HepG2 (cell line): ENCODE measurements around the gene CLDN22. TPM values are rescaled to one million over a fixed set of nuclear protein-coding genes. Genes with fewer than 3 reads are reported as not detected.

Experiments used
- ATAC-seq: fragments of 200-7000 bp; cut with Tn5 transposase; 3 replicates; pipeline ENCODE4 v1.9.1; 2020; ENCODE audit warnings: mild to moderate bottlenecking, moderate library complexity
- BruUV-seq: library from RNA; stranded (reverse); fragments of 400-500 nt; replicated peaks from 2 replicates; lab custom pipeline; 2021; lab: Mats Ljungman, UMichigan
- CTCF ChIA-PET: fragments of 300-600 bp; formaldehyde crosslinking; extraction: SDS; loops from one replicate; lab custom pipeline; 2021; ENCODE audit warnings: low total read pairs, inconsistent platforms, low intra/inter-chr PET ratio; lab: Yijun Ruan, JAX
- POLR2A ChIA-PET: fragments of 350-600 bp; sonication (Branson Sonifier 250); formaldehyde crosslinking; loops from one replicate; lab custom pipeline; 2020; ENCODE audit warnings: antibody characterized with exemption, inconsistent platforms; lab: Yijun Ruan, JAX
- DNase-seq: peaks from one replicate; pipeline ENCODE4 v3.0.0-alpha.2; 2015; ENCODE audit warnings: low spot score
- FAIRE-seq: peaks from 3 replicates; lab custom pipeline; 2011; peaks lifted over from hg19 to GRCh38; lab: Jason Lieb, UNC
- H2AFZ ChIP-seq: one replicate; pipeline ENCODE4 v1.6.1; 2011; ENCODE audit warnings: low read length, inconsistent platforms
- H3K27ac ChIP-seq: fragments of 300-600 bp; 3 replicates; pipeline ENCODE4 v1.8.0; 2011; ENCODE audit warnings: mixed run types, mild to moderate bottlenecking, mixed read lengths, low read length, inconsistent platforms; ENCODE audit not compliant: insufficient read depth; ENCODE audit errors: extremely low read length
- H3K27me3 ChIP-seq, 2 experiments: fragments of 200-600 bp in 1 of 2; 2 replicates in 1 of 2; 3 replicates in 1 of 2; pipeline versions ENCODE4 v1.6.0 to v1.8.0; 2011; ENCODE audit warnings: low read length in 2 of 2, mild to moderate bottlenecking in 2 of 2, moderate library complexity in 2 of 2, inconsistent platforms in 1 of 2; ENCODE audit not compliant: insufficient read depth in 2 of 2, control insufficient read depth in 1 of 2
- H3K36me3 ChIP-seq, 2 experiments: fragments of 200-600 bp in 1 of 2; replicated peaks in 1 of 2; 2 replicates in 1 of 2; 3 replicates in 1 of 2; pipeline versions ENCODE4 v1.5.1 to v1.8.0; 2011; ENCODE audit warnings: low read length in 2 of 2, inconsistent platforms in 1 of 2; ENCODE audit not compliant: insufficient read depth in 2 of 2, control insufficient read depth in 1 of 2
- H3K4me1 ChIP-seq: 2 replicates; pipeline ENCODE4 v1.5.1; 2012; ENCODE audit warnings: low read length, inconsistent platforms; ENCODE audit not compliant: insufficient read depth
- H3K4me2 ChIP-seq: 2 replicates; pipeline ENCODE4 v1.6.0; 2011; ENCODE audit warnings: low read depth, low read length, inconsistent platforms
- H3K4me3 ChIP-seq, 3 experiments: fragments of 200-600 bp in 1 of 3; sonication (generic), shearing (Covaris generic) in 1 of 3; replicated peaks in 1 of 3; 2 replicates each; pipeline ENCODE4 v1.5.1; 2011 to 2016; ENCODE audit warnings: low read length in 3 of 3, inconsistent platforms in 2 of 3, low read depth in 2 of 3, mild to moderate bottlenecking in 2 of 3, control low read depth in 1 of 3, mixed read lengths in 1 of 3; ENCODE audit not compliant: insufficient read depth in 1 of 3
- H3K79me2 ChIP-seq: one replicate; pipeline ENCODE4 v1.6.1; 2011; ENCODE audit warnings: low read length, inconsistent platforms; ENCODE audit not compliant: insufficient read depth
- H3K9ac ChIP-seq: 2 replicates; pipeline ENCODE4 v1.6.0; 2011; ENCODE audit warnings: mild to moderate bottlenecking, low read depth, low read length, inconsistent platforms; ENCODE audit not compliant: insufficient read depth
- H3K9me3 ChIP-seq: 2 replicates; pipeline ENCODE4 v1.5.1; 2012; ENCODE audit warnings: mild to moderate bottlenecking, low read length
- H4K20me1 ChIP-seq: 2 replicates; pipeline ENCODE4 v1.6.0; 2011; ENCODE audit warnings: inconsistent platforms, mild to moderate bottlenecking, low read length, moderate library complexity; ENCODE audit not compliant: insufficient read depth
- FOXA1 ChIP-seq, 2 experiments: fragments of 450-650 bp in 1 of 2; sonication (generic) in 1 of 2; formaldehyde crosslinking in 1 of 2; IDR thresholded peaks; 2 replicates each; pipeline versions ENCODE4 v1.4.0 to v1.6.1; 2016 to 2020; ENCODE audit warnings: missing genetic modification reagents in 1 of 2
- HMGA1 ChIP-seq: sonication (generic); formaldehyde crosslinking; conservative IDR thresholded peaks from 2 replicates; pipeline ENCODE4 v1.4.0; 2020; ENCODE audit warnings: missing genetic modification reagents
- NCOA5 ChIP-seq: sonication (generic); formaldehyde crosslinking; IDR thresholded peaks from 2 replicates; pipeline ENCODE4 v1.4.0; 2020; ENCODE audit warnings: missing genetic modification reagents
- PCBP2 ChIP-seq: fragments of 200-400 bp; formaldehyde crosslinking; optimal IDR thresholded peaks from 2 replicates; pipeline ENCODE3; 2018; ENCODE audit warnings: low read length, low read depth; ENCODE audit not compliant: poor library complexity, severe bottlenecking
- RBM22 ChIP-seq: fragments of 200-400 bp; formaldehyde crosslinking; optimal IDR thresholded peaks from 2 replicates; pipeline ENCODE3; 2017; ENCODE audit warnings: mild to moderate bottlenecking, low read length, moderate library complexity
- YEATS4 ChIP-seq: sonication (generic); formaldehyde crosslinking; IDR thresholded peaks from 2 replicates; pipeline ENCODE4 v1.4.0; 2020; ENCODE audit warnings: missing genetic modification reagents, borderline replicate concordance
- ZBTB8A ChIP-seq: sonication (generic); formaldehyde crosslinking; IDR thresholded peaks from 2 replicates; pipeline ENCODE4 v1.4.0; 2020; ENCODE audit warnings: mild to moderate bottlenecking, low read depth, missing genetic modification reagents, borderline replicate concordance
- ZNF292 ChIP-seq: sonication (generic); formaldehyde crosslinking; IDR thresholded peaks from 2 replicates; pipeline ENCODE4 v1.8.1; 2022; ENCODE audit warnings: mild to moderate bottlenecking, low read depth, missing genetic modification reagents, borderline replicate concordance
- ZNF556 ChIP-seq: sonication (generic); formaldehyde crosslinking; IDR thresholded peaks from 2 replicates; pipeline ENCODE4 v1.4.0; 2020; ENCODE audit warnings: mild to moderate bottlenecking, missing genetic modification reagents, borderline replicate concordance
- ZNF670 ChIP-seq: sonication (generic); formaldehyde crosslinking; IDR thresholded peaks from 2 replicates; pipeline ENCODE4 v1.8.0; 2022; ENCODE audit warnings: mild to moderate bottlenecking, missing genetic modification reagents, borderline replicate concordance
- WGBS: methylation state at CpG from one replicate; pipeline ENCODE4 v1.1.6; 2017; ENCODE audit warnings: low lambda C conversion rate; 5-methylcytosine and 5-hydroxymethylcytosine counted together
- in situ Hi-C: cut with HindIII; loops from 2 replicates; pipeline ENCODE4 v1.10.0; 2017; ENCODE audit warnings: low pct_unique_long_range_greater_than_20kb; ENCODE audit not compliant: extremely low pct_ligation_motif_present
- intact Hi-C: fragments of 100-400 bp; cut with micrococcal nuclease; formaldehyde crosslinking; loops from one replicate; pipeline ENCODE4 v1.10.0; 2022; ENCODE audit not compliant: unreplicated experiment
- polyA plus RNA-seq, 8 experiments: library from polyadenylated mRNA; depleted of rRNA in 3 of 8; stranded (reverse) in 7 of 8; unstranded in 1 of 8; fragments of >200 nt; fragmentation: Illumina TruSeq in 4 of 8; extraction: Trizol in 4 of 8; gene quantifications; 2 replicates each; pipeline versions ENCODE4 v1.2.1 to v1.2.3, GENCODE V29; 2011 to 2016; ENCODE audit warnings: low read depth in 4 of 8, missing spikeins in 1 of 8, mixed read lengths in 1 of 8; ENCODE audit not compliant: insufficient read depth in 1 of 8
- total RNA-seq, 5 experiments: library from RNA; depleted of rRNA; stranded (reverse); fragments of >200 nt; fragmentation: Illumina TruSeq; extraction: Trizol; gene quantifications; 2 replicates each; pipeline ENCODE4 v1.2.3, GENCODE V29; 2016; ENCODE audit warnings: low read depth in 1 of 5

Gene CLDN22
- total and polyA plus RNA-seq, 2 of the 13 experiments (the other 11 are each of a cell fraction or from before 2014, with no cell fraction given): 0.07 TPM; not detected in 1

DNA sequence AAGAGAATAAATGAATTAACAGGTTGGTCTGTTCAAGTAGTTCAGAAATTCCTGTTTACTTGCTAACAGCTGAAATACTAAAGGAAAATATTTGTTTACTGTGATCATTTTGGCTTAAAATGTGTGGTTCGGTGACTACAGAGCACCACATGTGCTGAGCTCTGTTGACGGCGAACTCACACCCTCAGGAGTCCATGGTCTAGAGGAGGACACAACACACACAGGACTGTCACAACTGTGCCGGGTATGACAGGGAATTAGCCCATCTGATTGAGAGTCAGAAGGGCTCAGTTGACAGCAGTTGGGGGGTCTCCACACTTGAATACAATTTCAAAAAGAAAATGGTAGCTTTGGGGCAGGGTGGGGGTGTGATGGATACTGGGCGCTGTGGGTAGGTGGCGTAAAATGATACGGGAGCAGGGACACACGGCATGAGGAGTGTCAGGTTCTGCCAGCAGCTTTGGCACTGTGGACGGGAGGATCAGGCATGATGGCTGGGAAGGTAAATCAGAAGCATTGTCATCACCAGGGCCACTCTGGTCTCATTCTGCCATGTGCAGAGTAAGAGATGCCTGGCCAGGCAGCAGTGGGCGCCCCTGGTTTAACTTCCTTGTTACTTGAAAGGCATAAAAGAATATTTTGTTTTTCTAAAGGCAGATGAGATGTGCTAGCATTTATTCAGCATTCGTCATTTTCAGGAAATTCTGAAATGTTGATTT lies 33.3 kb downstream of the CLDN22 start:
- Histone ChIP-seq H3K27me3 (no peaks in the 10 kb centered on the region), H3K9ac (no peak overlapping the region), H3K79me2 (no peaks in the 10 kb centered on the region), H2AFZ (no peak overlapping the region), H3K36me3 (peaks cover 18 to 88% of the 10 kb centered on the region in 2 experiments), H3K27ac (no peak overlapping the region), H3K4me1 (no peaks in the 10 kb centered on the region), H3K9me3 (no peaks in the 10 kb centered on the region), H4K20me1 (no peaks in the 10 kb centered on the region), H3K4me3 (no peak overlapping the region), H3K4me2 (no peak overlapping the region)
- POLR2A ChIA-PET: no interaction called here
- WGBS: 97% methylated on average over 11 of the region's 11 CpGs
- FAIRE-seq (no peak), ATAC-seq (no peak), DNase-seq (no peak)
- no TSS peak for BruUV-seq
- in situ Hi-C loops: no loop called here
- intact Hi-C loops: loop anchor here (5.0 kb wide), 1 partner anchor 121 kb away; no protein-coding TSS in a partner anchor
- CTCF ChIA-PET: no interaction called here
- TF ChIP-seq RBM22: no peak
- TF ChIP-seq PCBP2: no peak
- TF ChIP-seq FOXA1 (IDR thresholded peaks at IDR 0.05): no peak
- TF ChIP-seq FOXA1 (CRISPR knock-in tag; IDR thresholded peaks at IDR 0.05): no peak
- no peak for TF ChIP-seq ZNF556
- no peak for TF ChIP-seq ZBTB8A
- TF ChIP-seq HMGA1: no peak
- TF ChIP-seq NCOA5 (CRISPR knock-in tag): no peak
- TF ChIP-seq YEATS4 (CRISPR knock-in tag): no peak
- TF ChIP-seq ZNF292 (CRISPR knock-in tag): no peak
- no peak for TF ChIP-seq ZNF670
